HG03139 (cell line): ENCODE measurements around the gene KCTD7.
"Not testable (repeated sequence)": the region's sequence is repeated elsewhere in the genome, so short reads cannot be mapped to it uniquely, and the experiment has no call there.

Experiments used
- ATAC-seq: cut with Tn5 transposase; IDR thresholded peaks from one replicate; pipeline ENCODE4 v1.9.1; 2021; ENCODE audit not compliant: unreplicated experiment

Gene KCTD7

DNA sequence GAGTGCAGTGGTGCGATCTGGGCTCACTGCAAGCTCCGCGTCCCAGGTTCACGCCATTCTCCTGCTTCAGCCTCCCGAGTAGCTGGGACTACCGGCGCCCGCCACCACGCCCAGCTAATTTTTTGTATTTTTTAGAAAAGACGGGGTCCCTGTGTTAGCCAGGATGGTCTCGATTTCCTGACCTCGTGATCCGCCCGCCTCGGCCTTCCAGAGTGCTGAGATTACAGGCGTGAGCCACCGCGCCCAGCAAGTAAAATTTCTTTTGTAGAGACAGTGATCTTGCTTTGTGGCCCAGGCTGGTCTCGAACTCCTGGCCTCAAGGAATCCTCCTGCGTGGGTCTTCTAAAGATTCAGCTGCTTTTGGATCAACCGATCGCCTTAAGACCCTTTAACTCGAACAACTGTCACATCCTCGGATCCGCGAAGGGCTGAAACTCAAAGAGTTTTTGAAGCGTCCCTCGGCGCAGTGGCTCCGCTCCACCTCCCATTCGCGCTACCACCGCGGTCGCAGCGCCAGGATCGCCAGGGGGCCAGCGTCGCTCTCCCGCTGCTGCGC, 25.1 kb downstream of the KCTD7 start:
- not testable (repeated sequence) for ATAC-seq

- peak; percentile 90 for ATAC-seq
Observed at GRCh38 chr7:66654275-66655112, 25.8 kb downstream of the KCTD7 start.

- peak; percentile 2 for ATAC-seq
Observed at GRCh38 chr7:66655113-66655806, 26.6 kb downstream of the KCTD7 start.

- not testable (repeated sequence) for ATAC-seq
Observed at GRCh38 chr7:66655826-66656485, 27.3 kb downstream of the KCTD7 start.

- no peak for ATAC-seq
Observed at GRCh38 chr7:66657798-66658197, 29.1 kb downstream of the KCTD7 start.

DNA sequence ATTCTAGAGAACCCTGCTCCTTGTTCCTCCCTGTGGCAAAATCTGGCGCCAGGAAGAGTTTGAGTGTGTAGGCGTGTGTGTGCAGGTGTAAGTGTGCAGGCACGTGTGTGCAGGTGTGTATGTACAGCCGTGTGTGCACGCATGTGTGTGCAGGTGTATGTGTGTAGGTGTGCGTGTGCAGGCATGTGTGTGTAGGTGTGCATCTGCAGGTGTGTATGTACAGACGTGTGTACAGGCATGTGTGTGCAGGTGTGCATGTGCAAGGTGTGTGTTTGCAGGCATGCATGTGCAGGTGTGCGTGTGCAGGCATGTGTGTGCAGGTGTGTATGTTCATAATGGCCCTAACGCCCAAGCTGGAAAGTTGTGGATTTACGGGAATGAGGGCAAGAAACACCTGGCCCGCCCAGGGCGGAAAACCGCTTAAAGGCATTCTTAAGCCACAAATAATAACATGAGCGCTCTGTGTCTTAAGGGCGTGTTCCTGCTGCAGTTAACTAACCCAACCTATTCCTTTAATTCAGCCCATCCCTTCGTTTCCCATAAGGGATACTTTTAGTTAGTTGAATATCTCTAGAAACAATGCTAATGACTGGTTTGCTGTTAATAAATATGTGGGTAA, 34.1 kb downstream of the KCTD7 start:
- no peak for ATAC-seq

DNA sequence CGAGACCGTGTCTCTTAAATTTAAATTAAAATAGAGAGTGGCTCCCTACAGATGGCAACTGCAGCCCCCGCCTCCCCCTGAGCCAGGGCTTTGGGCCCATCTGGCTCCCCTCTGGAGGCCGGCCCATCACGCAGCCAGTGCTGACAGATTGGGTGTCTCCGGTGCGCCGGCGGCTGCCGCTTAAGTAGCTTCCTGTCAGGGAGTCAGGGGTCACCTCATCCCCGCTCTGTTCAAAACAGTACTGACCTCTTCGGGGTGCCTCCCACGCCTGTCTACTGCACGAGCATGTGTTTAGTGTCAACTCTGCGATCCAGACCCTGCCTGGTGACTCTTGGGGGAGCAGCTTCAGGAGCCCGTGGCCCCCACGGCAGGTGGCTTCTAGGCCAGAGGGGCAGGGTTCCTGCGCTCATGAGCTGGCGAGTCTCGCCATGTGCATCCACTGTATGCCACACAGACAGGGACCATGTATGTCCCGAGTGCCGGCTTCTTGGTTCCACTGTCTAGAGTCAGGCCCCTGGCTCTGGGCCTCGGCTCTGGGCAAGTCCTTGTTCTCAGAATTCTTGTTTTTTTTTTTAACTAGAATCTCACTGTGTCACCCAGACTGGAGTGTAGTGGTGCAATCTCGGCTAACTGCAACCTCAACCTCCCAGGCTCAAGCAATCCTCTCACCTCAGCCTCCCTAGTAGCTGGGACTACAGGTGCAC, 36.1 kb downstream of the KCTD7 start:
- ATAC-seq = no peak

- no peak for ATAC-seq
Observed at GRCh38 chr7:66666313-66666952, 37.8 kb downstream of the KCTD7 start.

- ATAC-seq = no peak
Observed at GRCh38 chr7:66667023-66667728, 38.5 kb downstream of the KCTD7 start.

DNA sequence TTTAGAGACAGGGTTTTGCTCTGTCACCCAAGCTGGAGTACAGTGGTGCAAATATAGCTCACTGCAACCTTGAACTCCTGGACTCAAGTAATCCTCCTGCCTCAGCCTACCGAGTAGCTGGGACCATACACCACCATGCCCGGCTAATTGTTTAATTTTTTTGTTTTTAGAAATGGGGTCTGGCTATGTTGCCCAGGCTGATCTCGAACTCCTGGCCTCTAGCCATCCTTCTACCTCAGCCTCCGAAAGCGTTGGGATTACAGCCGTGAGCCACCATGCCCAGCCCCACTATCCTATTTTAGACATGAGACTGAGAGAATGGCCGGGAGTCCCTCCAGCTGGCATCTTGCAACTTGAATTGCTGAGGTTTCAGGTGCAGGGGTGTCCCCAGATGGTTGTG, 39.4 kb downstream of the KCTD7 start:
- no peak for ATAC-seq

DNA sequence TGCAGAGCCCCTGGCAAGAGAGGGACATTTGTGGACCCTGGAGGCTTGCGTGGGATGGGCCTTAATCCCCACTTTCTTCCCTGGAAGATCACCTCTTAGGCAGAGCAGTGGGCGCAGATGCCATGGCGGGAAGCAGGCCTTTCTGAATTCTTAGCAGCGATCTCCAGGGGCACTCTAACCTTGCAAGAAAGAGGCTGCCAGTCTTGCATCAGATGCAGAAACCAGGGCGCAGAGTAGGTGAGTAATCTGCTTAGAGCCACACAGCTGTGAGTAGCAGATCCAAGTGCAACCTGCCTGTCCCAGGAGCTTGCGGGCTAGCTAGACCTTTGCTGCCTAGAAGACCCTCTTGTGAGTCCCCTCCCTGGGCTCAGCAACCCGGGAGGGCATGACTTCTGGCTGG, 40.0 kb downstream of the KCTD7 start:
- no peak for ATAC-seq

GRCh38 chr7:66669088-66669487, 40.4 kb downstream of the KCTD7 start:
- ATAC-seq = no peak

DNA sequence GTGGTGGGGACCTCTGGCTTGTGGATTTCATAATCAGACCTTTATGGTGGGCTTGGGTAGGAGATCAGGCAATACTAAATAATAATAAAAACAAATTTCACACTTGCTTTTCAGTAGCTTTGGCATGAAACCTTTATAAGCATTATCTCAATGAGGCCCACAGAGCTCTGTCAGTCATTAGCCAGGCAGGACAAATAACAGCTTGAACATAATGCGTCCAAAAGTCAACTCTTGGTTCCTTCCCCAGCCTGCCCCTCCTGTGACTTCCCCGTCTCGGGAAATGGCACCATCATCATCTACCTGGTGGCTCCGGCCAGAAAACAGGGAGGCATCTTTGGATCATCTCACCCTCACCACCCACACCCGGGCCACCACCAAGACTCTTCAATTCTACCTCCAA, 40.8 kb downstream of the KCTD7 start:
- ATAC-seq = no peak

- no peak for ATAC-seq
Observed at GRCh38 chr7:66671034-66671433, 42.4 kb downstream of the KCTD7 start.

DNA sequence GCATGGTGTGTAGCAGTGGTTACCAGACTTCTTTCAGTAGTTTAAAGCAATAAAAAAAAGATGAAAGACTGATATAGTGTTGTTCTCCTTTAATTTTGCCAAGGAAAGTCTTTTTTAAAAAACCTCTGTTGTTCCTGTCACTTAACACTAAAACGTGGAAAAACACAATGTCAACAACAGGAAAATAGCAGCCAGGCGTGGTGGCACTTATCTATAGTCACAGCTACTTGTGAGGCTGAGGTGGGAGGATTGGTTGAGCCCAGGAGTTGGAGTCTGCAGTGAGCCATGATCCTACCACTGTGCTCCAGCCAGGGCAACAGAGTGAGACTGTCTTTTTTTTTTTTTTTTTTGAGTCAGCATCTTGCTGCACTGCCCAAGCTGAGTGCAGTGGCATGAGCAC, 42.8 kb downstream of the KCTD7 start:
- ATAC-seq = not testable (repeated sequence)

GRCh38 chr7:66672432-66673123, 43.9 kb downstream of the KCTD7 start:
- ATAC-seq = not testable (repeated sequence)

GRCh38 chr7:66673124-66673640, 44.5 kb downstream of the KCTD7 start:
- ATAC-seq = not testable (repeated sequence)

DNA sequence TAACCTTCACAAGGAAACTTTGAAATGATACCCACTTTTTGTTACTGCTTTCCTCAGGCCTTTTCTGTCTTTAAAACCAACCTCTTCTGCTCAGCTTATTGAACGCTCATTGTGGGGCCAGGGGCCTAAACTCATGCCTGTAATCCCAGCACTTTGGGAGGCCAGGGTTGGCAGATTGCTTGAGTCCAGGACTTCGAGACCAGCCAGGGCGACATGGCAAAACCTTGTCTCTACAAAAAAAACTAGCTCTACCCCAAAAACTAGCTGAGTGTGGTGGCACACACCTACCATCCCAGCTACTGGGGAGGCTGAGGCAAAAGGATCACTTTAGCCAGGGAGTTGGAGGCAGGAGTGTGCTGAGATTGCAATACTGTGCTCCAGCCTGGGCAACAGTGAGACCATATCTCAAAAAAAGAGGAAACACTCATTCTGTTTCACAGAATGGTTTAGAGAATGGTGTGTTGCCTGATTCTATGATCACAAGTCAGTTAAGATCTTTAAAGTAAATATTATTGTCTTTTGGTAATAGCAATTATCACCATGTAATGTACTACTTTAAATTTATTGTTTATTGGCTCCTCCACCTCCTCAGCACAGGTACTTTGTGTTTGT, 51.1 kb downstream of the KCTD7 start:
- ATAC-seq = no peak
